Measurements from ENCODE around the gene PHLPP1.
A peak's percentile ranks its signal among the peaks of the same experiment; 100 is the strongest.

The PHLPP1 gene

DNA sequence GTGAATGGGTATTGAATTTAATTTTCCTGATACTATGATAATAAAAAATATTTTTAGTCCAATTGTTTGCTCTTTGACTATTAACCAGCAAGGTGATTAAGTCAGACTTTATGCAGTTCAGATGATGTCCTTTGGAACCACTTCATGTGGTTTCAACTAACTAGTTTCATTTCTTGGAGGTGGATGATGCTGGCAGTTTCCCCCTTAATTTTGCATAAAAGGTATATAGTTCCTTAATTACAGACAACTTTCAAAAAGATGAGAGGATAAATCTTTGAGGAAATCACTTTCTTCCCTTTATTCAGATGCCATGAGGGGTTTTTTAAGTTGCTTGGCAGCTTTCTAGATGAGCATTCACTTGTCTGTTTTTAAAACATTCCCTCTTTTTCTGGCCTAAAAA is 223.1 kb downstream of the PHLPP1 start:
- H3K4me3 ChIP-seq (ENCODE audit: insufficient read depth in 1 of 2, low read depth in 1 of 2, low read length in 2 of 2) = no peak overlapping the region
- no peak overlapping the region for H3K4me2 ChIP-seq (ENCODE audit: low read length, poor library complexity, severe bottlenecking)
- H4K8ac ChIP-seq (ENCODE audit: low read length) = no peak overlapping the region
- H2BK5ac ChIP-seq (ENCODE audit: low read depth, low read length, poor library complexity, severe bottlenecking) = no peak overlapping the region
- no peaks in the 10 kb centered on the region for H3K27me3 ChIP-seq (ENCODE audit: control insufficient read depth in 1 of 2, insufficient read depth in 1 of 2, low read length in 2 of 2)
- no peaks in the 10 kb centered on the region for H3K79me1 ChIP-seq (replicated peaks; ENCODE audit: low read length, poor library complexity, severe bottlenecking)
- no peak overlapping the region for H3K27ac ChIP-seq (ENCODE audit: low read length, poor library complexity, severe bottlenecking)
- peaks cover 3% of the 10 kb centered on the region for H3K9me3 ChIP-seq (ENCODE audit: control insufficient read depth, low read length)
- no peak overlapping the region for H4K91ac ChIP-seq (ENCODE audit: low read length)
- peaks cover 0 to 5% of the 10 kb centered on the region in 2 experiments for H3K36me3 ChIP-seq (ENCODE audit: control insufficient read depth in 1 of 2, insufficient read depth in 2 of 2, low read depth in 1 of 2, low read length in 2 of 2)
- no peak overlapping the region for H3K9ac ChIP-seq (ENCODE audit: low read length)
- H2BK12ac ChIP-seq (ENCODE audit: low read length in 2 of 2) = no peak overlapping the region
- H3K4me1 ChIP-seq (ENCODE audit: control insufficient read depth, insufficient read depth, low read depth, low read length) = no peaks in the 10 kb centered on the region
- no peak for DNase-seq
- no peak overlapping the region for H2AFZ ChIP-seq (ENCODE audit: low read depth, low read length)
- no peak overlapping the region for H3K4ac ChIP-seq (ENCODE audit: low read depth in 1 of 2, low read length in 2 of 2)
- H3K23ac ChIP-seq (ENCODE audit: low read length in 2 of 2) = no peak overlapping the region
- no peak overlapping the region for H2AK5ac ChIP-seq (ENCODE audit: low read length, severe bottlenecking)
- H3K18ac ChIP-seq (ENCODE audit: low read depth in 1 of 2, low read length in 2 of 2) = no peak overlapping the region
- H3K14ac ChIP-seq (ENCODE audit: low read length in 2 of 2) = no peak overlapping the region
- no peak overlapping the region for H2BK120ac ChIP-seq (ENCODE audit: low read depth, low read length)
- no peak overlapping the region for H2BK15ac ChIP-seq (ENCODE audit: low read depth, poor library complexity, severe bottlenecking)

DNA sequence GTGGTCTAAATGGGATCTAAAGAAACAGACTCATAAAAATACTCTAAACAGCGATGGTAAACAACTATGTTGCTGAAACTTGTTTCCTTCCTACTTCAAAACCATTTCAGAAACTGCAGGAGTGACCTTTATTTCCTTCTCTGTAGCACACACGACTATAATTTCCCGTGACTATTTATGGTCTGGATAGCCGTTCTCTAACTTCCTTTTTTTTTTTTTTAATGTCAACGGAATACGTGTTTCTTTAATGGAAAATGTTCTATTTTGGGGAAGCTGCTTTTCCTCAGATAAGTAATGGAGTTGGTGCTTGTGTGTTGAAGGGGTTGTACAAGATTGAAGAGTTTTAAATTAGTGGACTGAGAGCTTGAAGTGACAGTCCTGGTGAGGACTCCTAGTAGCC is 224.1 kb downstream of the PHLPP1 start:
- Histone ChIP-seq H2AFZ (ENCODE audit: low read depth, low read length) (no peak overlapping the region), H3K4me2 (ENCODE audit: low read length, poor library complexity, severe bottlenecking) (no peak overlapping the region), H2BK15ac (ENCODE audit: low read depth, poor library complexity, severe bottlenecking) (no peak overlapping the region), H3K27ac (ENCODE audit: low read length, poor library complexity, severe bottlenecking) (no peak overlapping the region), H3K9ac (ENCODE audit: low read length) (no peak overlapping the region), H2AK5ac (ENCODE audit: low read length, severe bottlenecking) (no peak overlapping the region), H4K8ac (ENCODE audit: low read length) (no peak overlapping the region), H3K4me3 (ENCODE audit: insufficient read depth in 1 of 2, low read depth in 1 of 2, low read length in 2 of 2) (no peak overlapping the region), H3K14ac (ENCODE audit: low read length in 2 of 2) (no peak overlapping the region), H3K9me3 (ENCODE audit: control insufficient read depth, low read length) (no peaks in the 10 kb centered on the region), H2BK12ac (ENCODE audit: low read length in 2 of 2) (no peak overlapping the region), H2BK120ac (ENCODE audit: low read depth, low read length) (no peak overlapping the region), H4K91ac (ENCODE audit: low read length) (no peak overlapping the region), H3K79me1 (replicated peaks; ENCODE audit: low read length, poor library complexity, severe bottlenecking) (no peaks in the 10 kb centered on the region), H3K27me3 (ENCODE audit: control insufficient read depth in 1 of 2, insufficient read depth in 1 of 2, low read length in 2 of 2) (no peaks in the 10 kb centered on the region), H3K18ac (ENCODE audit: low read depth in 1 of 2, low read length in 2 of 2) (no peak overlapping the region), H3K36me3 (ENCODE audit: control insufficient read depth in 1 of 2, insufficient read depth in 2 of 2, low read depth in 1 of 2, low read length in 2 of 2) (peaks cover 0 to 5% of the 10 kb centered on the region in 2 experiments), H3K4ac (ENCODE audit: low read depth in 1 of 2, low read length in 2 of 2) (no peak overlapping the region), H2BK5ac (ENCODE audit: low read depth, low read length, poor library complexity, severe bottlenecking) (no peak overlapping the region), H3K4me1 (ENCODE audit: control insufficient read depth, insufficient read depth, low read depth, low read length) (no peaks in the 10 kb centered on the region), H3K23ac (ENCODE audit: low read length in 2 of 2) (no peak overlapping the region)
- peak; percentile 26 for DNase-seq
- 35% methylated on average over 4 of the region's 6 CpGs for WGBS

DNA sequence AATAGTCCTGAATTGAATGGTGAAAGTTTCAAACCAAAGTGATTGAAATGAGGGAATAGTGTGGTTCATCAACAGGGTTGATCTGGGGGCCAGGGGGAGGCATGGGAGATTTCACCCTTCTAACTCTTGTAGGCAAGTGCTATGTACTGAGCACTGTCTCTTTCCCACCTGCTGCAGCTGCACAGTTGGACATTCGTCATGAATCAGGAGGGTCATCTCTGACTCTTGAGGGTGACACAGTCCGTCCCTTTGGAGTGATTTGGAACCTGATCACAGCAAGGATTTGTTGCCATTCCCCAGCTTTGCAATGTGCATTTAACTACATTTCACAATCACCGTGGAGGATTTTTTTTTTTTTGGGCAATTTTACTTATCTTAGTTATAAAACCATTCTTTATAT is 224.6 kb downstream of the PHLPP1 start:
- Histone ChIP-seq H3K27ac (ENCODE audit: low read length, poor library complexity, severe bottlenecking) (no peak overlapping the region), H2BK5ac (ENCODE audit: low read depth, low read length, poor library complexity, severe bottlenecking) (peak overlapping the region; percentile 62), H3K23ac (ENCODE audit: low read length in 2 of 2) (no peak overlapping the region), H3K27me3 (ENCODE audit: control insufficient read depth in 1 of 2, insufficient read depth in 1 of 2, low read length in 2 of 2) (no peaks in the 10 kb centered on the region), H3K4me3 (ENCODE audit: insufficient read depth in 1 of 2, low read depth in 1 of 2, low read length in 2 of 2) (no peak overlapping the region), H3K4ac (ENCODE audit: low read depth in 1 of 2, low read length in 2 of 2) (peak overlapping the region in 1 of 2 experiments; percentile 51), H3K9ac (ENCODE audit: low read length) (no peak overlapping the region), H3K14ac (ENCODE audit: low read length in 2 of 2) (no peak overlapping the region), H3K18ac (ENCODE audit: low read depth in 1 of 2, low read length in 2 of 2) (no peak overlapping the region), H2BK120ac (ENCODE audit: low read depth, low read length) (no peak overlapping the region), H3K4me2 (ENCODE audit: low read length, poor library complexity, severe bottlenecking) (no peak overlapping the region), H2BK15ac (ENCODE audit: low read depth, poor library complexity, severe bottlenecking) (no peak overlapping the region), H2AK5ac (ENCODE audit: low read length, severe bottlenecking) (no peak overlapping the region), H4K8ac (ENCODE audit: low read length) (no peak overlapping the region), H2AFZ (ENCODE audit: low read depth, low read length) (no peak overlapping the region), H3K9me3 (ENCODE audit: control insufficient read depth, low read length) (no peaks in the 10 kb centered on the region), H3K36me3 (ENCODE audit: control insufficient read depth in 1 of 2, insufficient read depth in 2 of 2, low read depth in 1 of 2, low read length in 2 of 2) (peaks cover 0 to 5% of the 10 kb centered on the region in 2 experiments), H3K4me1 (ENCODE audit: control insufficient read depth, insufficient read depth, low read depth, low read length) (no peaks in the 10 kb centered on the region), H4K91ac (ENCODE audit: low read length) (peak overlapping the region; percentile 18), H3K79me1 (replicated peaks; ENCODE audit: low read length, poor library complexity, severe bottlenecking) (no peaks in the 10 kb centered on the region), H2BK12ac (ENCODE audit: low read length in 2 of 2) (no peak overlapping the region)
- no peak for DNase-seq
- WGBS = 77% methylated on average over 2 of the region's 3 CpGs

DNA sequence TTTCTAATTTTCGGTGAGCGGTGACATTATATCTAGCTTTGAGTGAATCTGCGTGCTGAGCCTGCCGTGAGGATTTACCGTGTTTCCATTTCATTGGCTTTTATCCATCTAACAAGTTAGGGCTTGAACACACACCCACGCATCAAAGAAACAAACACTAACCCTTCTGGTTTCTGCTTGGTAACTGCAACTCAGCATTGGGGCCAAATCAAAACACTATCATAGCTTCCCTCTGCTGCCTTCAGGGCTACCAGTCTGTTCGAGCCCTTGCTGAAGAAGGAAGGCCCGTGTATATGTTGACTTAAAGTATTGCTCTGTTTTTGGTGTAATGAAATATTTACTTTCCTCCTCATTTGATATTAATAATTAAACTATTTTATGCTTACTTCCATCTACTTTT is 227.2 kb downstream of the PHLPP1 start:
- Histone ChIP-seq H2BK15ac (ENCODE audit: low read depth, poor library complexity, severe bottlenecking) (no peak overlapping the region), H2AK5ac (ENCODE audit: low read length, severe bottlenecking) (no peak overlapping the region), H3K18ac (ENCODE audit: low read depth in 1 of 2, low read length in 2 of 2) (no peak overlapping the region), H3K36me3 (ENCODE audit: control insufficient read depth in 1 of 2, insufficient read depth in 2 of 2, low read depth in 1 of 2, low read length in 2 of 2) (peaks cover 0 to 17% of the 10 kb centered on the region in 2 experiments), H3K4me1 (ENCODE audit: control insufficient read depth, insufficient read depth, low read depth, low read length) (no peaks in the 10 kb centered on the region), H3K27ac (ENCODE audit: low read length, poor library complexity, severe bottlenecking) (no peak overlapping the region), H2BK12ac (ENCODE audit: low read length in 2 of 2) (no peak overlapping the region), H2BK120ac (ENCODE audit: low read depth, low read length) (no peak overlapping the region), H3K4me2 (ENCODE audit: low read length, poor library complexity, severe bottlenecking) (no peak overlapping the region), H4K91ac (ENCODE audit: low read length) (no peak overlapping the region), H3K14ac (ENCODE audit: low read length in 2 of 2) (no peak overlapping the region), H3K4ac (ENCODE audit: low read depth in 1 of 2, low read length in 2 of 2) (no peak overlapping the region), H3K23ac (ENCODE audit: low read length in 2 of 2) (no peak overlapping the region), H3K9me3 (ENCODE audit: control insufficient read depth, low read length) (no peaks in the 10 kb centered on the region), H3K9ac (ENCODE audit: low read length) (no peak overlapping the region), H4K8ac (ENCODE audit: low read length) (no peak overlapping the region), H3K4me3 (ENCODE audit: insufficient read depth in 1 of 2, low read depth in 1 of 2, low read length in 2 of 2) (no peak overlapping the region), H3K27me3 (ENCODE audit: control insufficient read depth in 1 of 2, insufficient read depth in 1 of 2, low read length in 2 of 2) (no peaks in the 10 kb centered on the region), H2BK5ac (ENCODE audit: low read depth, low read length, poor library complexity, severe bottlenecking) (no peak overlapping the region), H2AFZ (ENCODE audit: low read depth, low read length) (no peak overlapping the region), H3K79me1 (replicated peaks; ENCODE audit: low read length, poor library complexity, severe bottlenecking) (no peaks in the 10 kb centered on the region)
- 98% methylated on average over 6 of the region's 8 CpGs for WGBS
- no peak for DNase-seq
